HG02588 (cell line): ENCODE data around the gene ADCY1.
A peak's percentile ranks its signal among the peaks of the same experiment; 100 is the strongest.
"Not testable (repeated sequence)": the region's sequence is repeated elsewhere in the genome, so short reads cannot be mapped to it uniquely, and the experiment has no call there.

ENCODE experiments used
- ATAC-seq: cut with Tn5 transposase; IDR thresholded peaks from one replicate; pipeline ENCODE4 v1.9.1; 2021; ENCODE audit warnings: mild to moderate bottlenecking, moderate library complexity; ENCODE audit not compliant: unreplicated experiment

The ADCY1 gene

GRCh38 chr7:45725231-45725630 is 151.1 kb downstream of the ADCY1 start:
- not testable (repeated sequence) for ATAC-seq

GRCh38 chr7:45726883-45727282 is 152.7 kb downstream of the ADCY1 start:
- no peak for ATAC-seq

- ATAC-seq = not testable (repeated sequence)
Measured at GRCh38 chr7:45731692-45732443, 157.7 kb downstream of the ADCY1 start.

GRCh38 chr7:45738920-45739319 is 164.8 kb downstream of the ADCY1 start:
- not testable (repeated sequence) for ATAC-seq

- not testable (repeated sequence) for ATAC-seq
Measured at GRCh38 chr7:45740573-45740972, 166.4 kb downstream of the ADCY1 start.

- not testable (repeated sequence) for ATAC-seq
Measured at GRCh38 chr7:45748976-45749375, 174.8 kb downstream of the ADCY1 start.

GRCh38 chr7:45751352-45751751 is 177.2 kb downstream of the ADCY1 start:
- not testable (repeated sequence) for ATAC-seq

- not testable (repeated sequence) for ATAC-seq
Measured at GRCh38 chr7:45756333-45756732, 182.2 kb downstream of the ADCY1 start.

GRCh38 chr7:45756757-45757156 is 182.6 kb downstream of the ADCY1 start:
- ATAC-seq = not testable (repeated sequence)

- not testable (repeated sequence) for ATAC-seq
Measured at GRCh38 chr7:45759464-45759863, 185.3 kb downstream of the ADCY1 start.

- not testable (repeated sequence) for ATAC-seq
Measured at GRCh38 chr7:45761545-45762205, 187.5 kb downstream of the ADCY1 start.

GRCh38 chr7:45762225-45762994 is 188.2 kb downstream of the ADCY1 start:
- ATAC-seq = not testable (repeated sequence)

- peak; percentile 100 for ATAC-seq
Measured at GRCh38 chr7:45768516-45769394, 194.6 kb downstream of the ADCY1 start.

- not testable (repeated sequence) for ATAC-seq
Measured at GRCh38 chr7:45769626-45770025, 195.5 kb downstream of the ADCY1 start.
